ENCODE results near the gene DBF4B. TPM values are rescaled to one million over a fixed set of nuclear protein-coding genes. Genes with fewer than 3 reads are reported as not detected.

Gene DBF4B
- total and polyA plus RNA-seq, 12 donors = 1.9 to 10.5 (median 4.7) TPM

GRCh38 chr17:44797802-44798201 lies 89.3 kb downstream of the DBF4B start:
- Histone ChIP-seq H3K4me3 (no peak overlapping the region), H3K9me3 (replicated peaks in 1 of 3) (no peaks in the 10 kb centered on the region), H3K4me1 (replicated peaks in 1 of 2) (no peaks in the 10 kb centered on the region), H3K27me3 (no peaks in the 10 kb centered on the region), H3K36me3 (replicated peaks in 1 of 2) (no peaks in the 10 kb centered on the region), H3K27ac (no peak overlapping the region)
- WGBS, 4 donors = 85 to 92% (median 88%) methylated on average over 11 of the region's 11 CpGs
- TF ChIP-seq POLR2A (IDR thresholded peaks at IDR 0.05) (no peak), CTCF (IDR thresholded peaks at IDR 0.05) (no peak)
- DNase-seq = no peak
- intact Hi-C loops (cut with DNase I) = no loop called here

DNA sequence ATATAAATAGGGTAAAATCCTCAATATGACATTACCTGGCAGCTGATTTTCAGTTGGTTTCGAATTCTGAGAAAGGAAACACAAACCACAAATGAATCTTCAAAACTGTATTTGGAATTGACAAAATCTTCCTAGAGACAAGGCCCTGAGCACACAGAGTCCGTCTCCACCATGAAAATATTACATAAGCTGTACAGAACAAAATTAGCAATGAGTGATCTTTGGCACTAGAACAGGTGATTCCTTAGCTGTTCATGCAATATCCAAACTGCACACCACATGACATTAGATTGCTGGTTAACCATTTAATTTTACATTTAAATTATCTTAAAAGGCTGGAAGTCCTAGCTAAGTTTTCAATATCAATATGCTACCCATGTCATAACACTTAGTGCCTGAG lies 89.9 kb downstream of the DBF4B start:
- Histone ChIP-seq H3K4me1 (replicated peaks in 1 of 2) (no peaks in the 10 kb centered on the region), H3K27ac (no peak overlapping the region)
- 73 to 82% (median 81%) methylated on average over 2 of the region's 2 CpGs for WGBS, 4 donors

More for the DNA sequence above, 89.9 kb downstream of the DBF4B start:
- Histone ChIP-seq H3K9me3 (replicated peaks in 1 of 3) (no peaks in the 10 kb centered on the region), H3K36me3 (replicated peaks in 1 of 2) (no peaks in the 10 kb centered on the region), H3K27me3 (no peaks in the 10 kb centered on the region), H3K4me3 (no peak overlapping the region)
- intact Hi-C loops (cut with DNase I) = no loop called here
- TF ChIP-seq POLR2A (IDR thresholded peaks at IDR 0.05) = no peak
- TF ChIP-seq CTCF (IDR thresholded peaks at IDR 0.05) = no peak
- no peak for DNase-seq

Small RNAs within 50 kb of the gene (small RNA-seq; reads per million reads assigned to genes)
- gene RN7SL819P = 0 reads per million in 2 donors

Other genes with a start within 250 kb of the DBF4B start
- 10 to 100 TPM; 13.6 to 33.6 (median 29.3) TPM for gene GPATCH8, start 205.3 kb upstream of the DBF4B start, total RNA-seq
- gene GPATCH8, start 205.3 kb upstream of the DBF4B start, polyA plus RNA-seq = 10 to 100 TPM in 2 of 3 donors, 1 to 10 TPM in 1; 7.2 to 30.0 (median 15.5) TPM
- gene FZD2, start 151.2 kb upstream of the DBF4B start, total RNA-seq = 1 to 10 TPM; 1.1 to 9.1 (median 3.3) TPM
- gene FZD2, start 151.2 kb upstream of the DBF4B start, polyA plus RNA-seq = 1 to 10 TPM in 2 of 3 donors, under 1 TPM in 1; 0.18 to 2.7 (median 2.3) TPM
- under 1 TPM in 1 of 9 donors, not detected in 8; 0.06 TPM for gene MEIOC, start 52.2 kb upstream of the DBF4B start, total RNA-seq
- gene MEIOC, start 52.2 kb upstream of the DBF4B start, polyA plus RNA-seq = under 1 TPM in 1 of 3 donors, not detected in 2; 0.10 TPM
- 10 to 100 TPM; 12.4 to 42.0 (median 19.4) TPM for gene CCDC43, start 18.9 kb upstream of the DBF4B start, total RNA-seq
- 10 to 100 TPM; 10.6 to 34.6 (median 11.3) TPM for gene CCDC43, start 18.9 kb upstream of the DBF4B start, polyA plus RNA-seq
- gene ADAM11, start 50.3 kb downstream of the DBF4B start, total RNA-seq = under 1 TPM in 7 of 9 donors, not detected in 2; 0.19 to 0.55 (median 0.29) TPM
- under 1 TPM; 0.05 to 0.80 (median 0.57) TPM for gene ADAM11, start 50.3 kb downstream of the DBF4B start, polyA plus RNA-seq
- gene GJC1, start 121.6 kb downstream of the DBF4B start, total RNA-seq = 10 to 100 TPM in 1 of 9 donors, 1 to 10 TPM in 6, under 1 TPM in 2; 0.69 to 12.3 (median 2.6) TPM
- 1 to 10 TPM; 1.0 to 1.5 (median 1.1) TPM for gene GJC1, start 121.6 kb downstream of the DBF4B start, polyA plus RNA-seq
- 1 to 10 TPM in 1 of 9 donors, under 1 TPM in 1, not detected in 7; 0.50 to 1.9 TPM for gene HIGD1B, start 139.2 kb downstream of the DBF4B start, total RNA-seq
- gene HIGD1B, start 139.2 kb downstream of the DBF4B start, polyA plus RNA-seq = 1 to 10 TPM in 2 of 3 donors, not detected in 1; 1.7 to 7.1 TPM
- 100 to 1,000 TPM in 3 of 9 donors, 10 to 100 TPM in 6; 51.2 to 113 (median 91.9) TPM for gene EFTUD2, start 190.8 kb downstream of the DBF4B start, total RNA-seq
- 100 to 1,000 TPM in 1 of 3 donors, 10 to 100 TPM in 2; 30.5 to 122 (median 45.8) TPM for gene EFTUD2, start 190.8 kb downstream of the DBF4B start, polyA plus RNA-seq
- gene GFAP, start 206.8 kb downstream of the DBF4B start, total RNA-seq = 1 to 10 TPM in 6 of 9 donors, under 1 TPM in 2, not detected in 1; 0.39 to 9.1 (median 1.5) TPM
- gene GFAP, start 206.8 kb downstream of the DBF4B start, polyA plus RNA-seq = 1 to 10 TPM in 1 of 3 donors, under 1 TPM in 2; 0.62 to 3.2 (median 0.98) TPM
- 1 to 10 TPM in 3 of 9 donors, under 1 TPM in 5, not detected in 1; 0.21 to 1.6 (median 0.85) TPM for gene KIF18B, start 239.1 kb downstream of the DBF4B start, total RNA-seq
- gene KIF18B, start 239.1 kb downstream of the DBF4B start, polyA plus RNA-seq = under 1 TPM; 0.20 to 0.46 (median 0.24) TPM